Prostate gland (tissue), 2 donors: ENCODE measurements around the gene SPG7.

Experiments
- POLR2A ChIP-seq: fragments of 450-650 bp; IDR thresholded peaks from one replicate; pipeline ENCODE4 v1.6.1; 2016; ENCODE audit warnings: antibody characterized with exemption, mild to moderate bottlenecking
- POLR2AphosphoS5 ChIP-seq: sonication (generic); formaldehyde crosslinking; IDR thresholded peaks from one replicate; pipeline ENCODE4 v1.6.1; 2017; ENCODE audit warnings: antibody characterized with exemption
- TF ChIP-seq, protein P1 (sequence below), 4 experiments: fragments of 200-600 bp in 2 of 4; fragments of 450-650 bp in 2 of 4; sonication (generic) in 2 of 4; IDR thresholded peaks; 1 replicate in 3 of 4; 2 replicates in 1 of 4; pipeline ENCODE4 v1.5.1; 2016 to 2019; ENCODE audit warnings: antibody characterized with exemption in 4 of 4, mild to moderate bottlenecking in 2 of 4, moderate library complexity in 2 of 4

DNA sequence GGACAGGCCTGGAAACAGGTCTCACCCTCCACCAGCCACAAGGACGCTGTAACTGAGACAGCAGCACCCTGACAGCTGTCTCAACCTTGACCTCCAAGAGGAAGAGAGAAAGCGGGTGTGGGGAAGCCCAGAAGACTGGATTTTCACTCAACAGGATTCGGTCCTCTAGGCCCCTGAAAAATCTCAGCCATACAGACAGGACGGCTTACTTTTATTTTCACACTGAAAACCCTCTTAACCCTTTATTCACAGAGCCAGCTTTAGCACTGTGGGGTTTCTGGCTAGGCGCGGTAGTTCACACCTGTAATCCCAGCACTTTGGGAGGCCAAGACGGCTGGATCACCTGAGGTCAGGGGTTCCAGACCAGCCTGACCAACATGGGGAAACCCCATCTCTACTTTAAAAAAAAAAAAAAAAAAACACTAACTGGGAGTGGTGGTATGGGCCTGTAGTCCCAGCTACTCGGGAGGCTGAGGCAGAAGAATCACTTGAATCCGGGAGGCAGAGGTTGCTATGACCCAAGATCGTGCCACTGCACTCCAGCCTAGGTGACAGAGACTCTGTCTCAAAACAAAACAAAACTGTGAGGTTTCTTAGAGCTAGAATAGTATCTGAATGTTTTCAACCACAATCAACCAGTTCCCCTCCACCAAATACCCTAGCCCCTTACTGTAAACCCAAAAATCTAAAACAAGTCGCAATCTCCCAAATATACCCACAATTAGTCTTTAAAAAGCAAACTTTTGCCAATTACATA is 23.1 kb upstream of the SPG7 start:
- no peak for TF ChIP-seq POLR2A
- TF ChIP-seq, protein P1, sequence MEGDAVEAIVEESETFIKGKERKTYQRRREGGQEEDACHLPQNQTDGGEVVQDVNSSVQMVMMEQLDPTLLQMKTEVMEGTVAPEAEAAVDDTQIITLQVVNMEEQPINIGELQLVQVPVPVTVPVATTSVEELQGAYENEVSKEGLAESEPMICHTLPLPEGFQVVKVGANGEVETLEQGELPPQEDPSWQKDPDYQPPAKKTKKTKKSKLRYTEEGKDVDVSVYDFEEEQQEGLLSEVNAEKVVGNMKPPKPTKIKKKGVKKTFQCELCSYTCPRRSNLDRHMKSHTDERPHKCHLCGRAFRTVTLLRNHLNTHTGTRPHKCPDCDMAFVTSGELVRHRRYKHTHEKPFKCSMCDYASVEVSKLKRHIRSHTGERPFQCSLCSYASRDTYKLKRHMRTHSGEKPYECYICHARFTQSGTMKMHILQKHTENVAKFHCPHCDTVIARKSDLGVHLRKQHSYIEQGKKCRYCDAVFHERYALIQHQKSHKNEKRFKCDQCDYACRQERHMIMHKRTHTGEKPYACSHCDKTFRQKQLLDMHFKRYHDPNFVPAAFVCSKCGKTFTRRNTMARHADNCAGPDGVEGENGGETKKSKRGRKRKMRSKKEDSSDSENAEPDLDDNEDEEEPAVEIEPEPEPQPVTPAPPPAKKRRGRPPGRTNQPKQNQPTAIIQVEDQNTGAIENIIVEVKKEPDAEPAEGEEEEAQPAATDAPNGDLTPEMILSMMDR (IDR thresholded peaks at IDR 0.05), result no peak
- no peak for TF ChIP-seq POLR2AphosphoS5
